ENCODE measurements around the gene TMBIM6. TPM values are rescaled to one million over a fixed set of nuclear protein-coding genes. Genes with fewer than 3 reads are reported as not detected.

The TMBIM6 gene
- total RNA-seq, 1 experiment from 2014 or later = 525 TPM

DNA sequence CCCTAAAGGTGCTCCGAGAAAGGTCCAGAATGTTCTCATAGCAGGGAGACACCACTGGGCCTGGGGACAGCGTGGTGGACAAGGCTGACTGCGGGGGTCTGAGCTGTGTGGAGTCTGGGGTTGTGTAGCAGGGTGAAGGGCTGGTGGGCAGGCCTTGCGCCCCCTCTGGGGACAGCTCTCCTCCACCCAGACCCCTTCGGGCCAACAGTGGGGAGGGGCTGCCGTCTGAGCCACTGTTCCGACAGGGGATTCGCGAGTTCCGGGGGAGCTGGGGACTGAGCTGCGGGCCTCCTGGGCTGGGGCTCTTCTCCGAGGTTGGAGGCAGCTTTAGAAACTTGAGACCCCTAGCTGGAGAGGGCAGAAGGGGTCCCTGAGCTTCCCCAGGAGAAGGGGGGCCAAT is 54.8 kb downstream of the TMBIM6 start:
- Histone ChIP-seq H3K36me3 (ENCODE audit: control insufficient read depth, insufficient read depth, low read length) (no peaks in the 10 kb centered on the region), H3K4me3 (ENCODE audit: low read depth in 2 of 2, low read length in 2 of 2) (no peak overlapping the region), H3K9me3 (ENCODE audit: control insufficient read depth, insufficient read depth, low read depth, low read length) (no peaks in the 10 kb centered on the region), H3K27me3 (ENCODE audit: control insufficient read depth, insufficient read depth, low read length) (no peaks in the 10 kb centered on the region), H3K4me1 (ENCODE audit: control insufficient read depth, insufficient read depth, low read length) (no peaks in the 10 kb centered on the region), H3K27ac (ENCODE audit: low read length) (no peak overlapping the region)
- in situ Hi-C loops (cut with HindIII; ENCODE audit: low pct_unique_long_range_greater_than_20kb, low sequenced_read_pairs) (no loop called here), intact Hi-C loops (cut with micrococcal nuclease; ENCODE audit: unreplicated experiment) (no loop called here)
- ChIA-PET CTCF (no interaction called here), POLR2A (interaction anchor here (0.6 kb wide), 1 partner anchor 108 kb away, joined by 5 read pairs; no protein-coding TSS in a partner anchor)
- DNase-seq (ENCODE audit: low read depth, low spot score) (no peak), ATAC-seq (no peak)
- TF ChIP-seq, protein P1, sequence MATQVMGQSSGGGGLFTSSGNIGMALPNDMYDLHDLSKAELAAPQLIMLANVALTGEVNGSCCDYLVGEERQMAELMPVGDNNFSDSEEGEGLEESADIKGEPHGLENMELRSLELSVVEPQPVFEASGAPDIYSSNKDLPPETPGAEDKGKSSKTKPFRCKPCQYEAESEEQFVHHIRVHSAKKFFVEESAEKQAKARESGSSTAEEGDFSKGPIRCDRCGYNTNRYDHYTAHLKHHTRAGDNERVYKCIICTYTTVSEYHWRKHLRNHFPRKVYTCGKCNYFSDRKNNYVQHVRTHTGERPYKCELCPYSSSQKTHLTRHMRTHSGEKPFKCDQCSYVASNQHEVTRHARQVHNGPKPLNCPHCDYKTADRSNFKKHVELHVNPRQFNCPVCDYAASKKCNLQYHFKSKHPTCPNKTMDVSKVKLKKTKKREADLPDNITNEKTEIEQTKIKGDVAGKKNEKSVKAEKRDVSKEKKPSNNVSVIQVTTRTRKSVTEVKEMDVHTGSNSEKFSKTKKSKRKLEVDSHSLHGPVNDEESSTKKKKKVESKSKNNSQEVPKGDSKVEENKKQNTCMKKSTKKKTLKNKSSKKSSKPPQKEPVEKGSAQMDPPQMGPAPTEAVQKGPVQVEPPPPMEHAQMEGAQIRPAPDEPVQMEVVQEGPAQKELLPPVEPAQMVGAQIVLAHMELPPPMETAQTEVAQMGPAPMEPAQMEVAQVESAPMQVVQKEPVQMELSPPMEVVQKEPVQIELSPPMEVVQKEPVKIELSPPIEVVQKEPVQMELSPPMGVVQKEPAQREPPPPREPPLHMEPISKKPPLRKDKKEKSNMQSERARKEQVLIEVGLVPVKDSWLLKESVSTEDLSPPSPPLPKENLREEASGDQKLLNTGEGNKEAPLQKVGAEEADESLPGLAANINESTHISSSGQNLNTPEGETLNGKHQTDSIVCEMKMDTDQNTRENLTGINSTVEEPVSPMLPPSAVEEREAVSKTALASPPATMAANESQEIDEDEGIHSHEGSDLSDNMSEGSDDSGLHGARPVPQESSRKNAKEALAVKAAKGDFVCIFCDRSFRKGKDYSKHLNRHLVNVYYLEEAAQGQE (IDR thresholded peaks at IDR 0.05; ENCODE audit: insufficient read depth in 1 of 2, low read depth in 2 of 2, low read length in 1 of 2) = no peak
- TF ChIP-seq SIN3A (IDR thresholded peaks at IDR 0.05; ENCODE audit: borderline replicate concordance, insufficient read depth, low read depth, low read length) (no peak), TCF7L2 (IDR thresholded peaks at IDR 0.05; ENCODE audit: low read depth, low read length) (no peak), POLR2AphosphoS5 (IDR thresholded peaks at IDR 0.05; ENCODE audit: low read depth, low read length) (no peak)
- TF ChIP-seq, protein P2, sequence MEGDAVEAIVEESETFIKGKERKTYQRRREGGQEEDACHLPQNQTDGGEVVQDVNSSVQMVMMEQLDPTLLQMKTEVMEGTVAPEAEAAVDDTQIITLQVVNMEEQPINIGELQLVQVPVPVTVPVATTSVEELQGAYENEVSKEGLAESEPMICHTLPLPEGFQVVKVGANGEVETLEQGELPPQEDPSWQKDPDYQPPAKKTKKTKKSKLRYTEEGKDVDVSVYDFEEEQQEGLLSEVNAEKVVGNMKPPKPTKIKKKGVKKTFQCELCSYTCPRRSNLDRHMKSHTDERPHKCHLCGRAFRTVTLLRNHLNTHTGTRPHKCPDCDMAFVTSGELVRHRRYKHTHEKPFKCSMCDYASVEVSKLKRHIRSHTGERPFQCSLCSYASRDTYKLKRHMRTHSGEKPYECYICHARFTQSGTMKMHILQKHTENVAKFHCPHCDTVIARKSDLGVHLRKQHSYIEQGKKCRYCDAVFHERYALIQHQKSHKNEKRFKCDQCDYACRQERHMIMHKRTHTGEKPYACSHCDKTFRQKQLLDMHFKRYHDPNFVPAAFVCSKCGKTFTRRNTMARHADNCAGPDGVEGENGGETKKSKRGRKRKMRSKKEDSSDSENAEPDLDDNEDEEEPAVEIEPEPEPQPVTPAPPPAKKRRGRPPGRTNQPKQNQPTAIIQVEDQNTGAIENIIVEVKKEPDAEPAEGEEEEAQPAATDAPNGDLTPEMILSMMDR (IDR thresholded peaks at IDR 0.05) = no peak
- no TSS peak for BruUV-seq (replicated peaks)

DNA sequence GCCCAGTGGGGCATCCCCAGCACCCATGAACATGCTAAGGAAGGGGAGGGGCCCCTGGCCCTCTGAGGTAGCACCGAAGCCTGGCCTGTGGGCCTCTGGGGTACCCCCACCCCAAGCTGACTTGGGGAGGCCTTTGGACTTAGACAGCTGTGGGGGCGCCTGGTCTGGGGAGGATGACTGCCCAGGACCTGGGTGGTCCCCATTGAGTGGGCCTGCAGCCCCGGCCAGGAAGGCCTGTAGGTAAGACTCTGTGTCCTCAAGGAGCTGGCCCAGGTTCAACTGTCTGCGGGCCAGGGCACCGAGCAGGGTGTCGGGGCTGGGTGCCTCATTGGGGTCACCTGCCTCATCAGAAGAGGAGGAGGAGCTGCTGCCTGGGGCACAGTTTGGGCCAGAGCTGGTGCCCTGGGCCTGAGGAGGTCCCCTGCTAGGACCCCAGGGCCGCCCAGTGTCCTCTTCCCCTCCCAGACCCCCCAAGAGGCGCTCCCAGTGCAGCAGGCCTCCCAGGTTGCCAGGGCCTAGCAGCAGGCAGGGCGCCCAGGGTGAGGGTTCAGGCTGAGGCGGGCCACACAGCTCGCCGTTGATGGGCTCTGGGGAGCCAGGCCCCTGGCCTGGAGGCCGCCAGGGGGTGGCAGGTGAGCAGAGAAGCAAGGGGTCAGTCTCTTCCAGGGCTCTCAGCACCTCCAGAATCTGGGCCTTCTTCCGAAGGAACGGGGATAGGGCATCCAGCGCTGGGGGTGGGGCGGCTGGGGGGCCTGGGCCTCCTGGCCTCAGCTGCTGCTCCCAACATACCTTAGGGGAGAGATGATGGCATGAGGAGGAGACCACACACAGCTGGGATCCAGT is 55.5 kb downstream of the TMBIM6 start:
- Histone ChIP-seq H3K36me3 (ENCODE audit: control insufficient read depth, insufficient read depth, low read length) (no peaks in the 10 kb centered on the region), H3K27ac (ENCODE audit: low read length) (no peak overlapping the region), H3K4me1 (ENCODE audit: control insufficient read depth, insufficient read depth, low read length) (no peaks in the 10 kb centered on the region), H3K4me3 (ENCODE audit: low read depth in 2 of 2, low read length in 2 of 2) (no peak overlapping the region), H3K9me3 (ENCODE audit: control insufficient read depth, insufficient read depth, low read depth, low read length) (no peaks in the 10 kb centered on the region), H3K27me3 (ENCODE audit: control insufficient read depth, insufficient read depth, low read length) (no peaks in the 10 kb centered on the region)
- ChIA-PET POLR2A (no interaction called here), CTCF (no interaction called here)
- intact Hi-C loops (cut with micrococcal nuclease; ENCODE audit: unreplicated experiment) = no loop called here
- TF ChIP-seq TCF7L2 (IDR thresholded peaks at IDR 0.05; ENCODE audit: low read depth, low read length) (no peak), SIN3A (IDR thresholded peaks at IDR 0.05; ENCODE audit: borderline replicate concordance, insufficient read depth, low read depth, low read length) (no peak), POLR2AphosphoS5 (IDR thresholded peaks at IDR 0.05; ENCODE audit: low read depth, low read length) (no peak)
- TF ChIP-seq, protein P2 (IDR thresholded peaks at IDR 0.05) = no peak
- TF ChIP-seq, protein P1 (IDR thresholded peaks at IDR 0.05; ENCODE audit: insufficient read depth in 1 of 2, low read depth in 2 of 2, low read length in 1 of 2) = no peak
- DNase-seq (ENCODE audit: low read depth, low spot score) = no peak
- no peak for ATAC-seq
- no TSS peak for BruUV-seq (replicated peaks)
- in situ Hi-C loops (cut with HindIII; ENCODE audit: low pct_unique_long_range_greater_than_20kb, low sequenced_read_pairs) = no loop called here
